ENCODE results near the gene SLC8A1. TPM values are rescaled to one million over a fixed set of nuclear protein-coding genes. Genes with fewer than 3 reads are reported as not detected.

The SLC8A1 gene
- total RNA-seq, 2 donors from 2014 or later: 0.66 to 7.8 TPM

DNA sequence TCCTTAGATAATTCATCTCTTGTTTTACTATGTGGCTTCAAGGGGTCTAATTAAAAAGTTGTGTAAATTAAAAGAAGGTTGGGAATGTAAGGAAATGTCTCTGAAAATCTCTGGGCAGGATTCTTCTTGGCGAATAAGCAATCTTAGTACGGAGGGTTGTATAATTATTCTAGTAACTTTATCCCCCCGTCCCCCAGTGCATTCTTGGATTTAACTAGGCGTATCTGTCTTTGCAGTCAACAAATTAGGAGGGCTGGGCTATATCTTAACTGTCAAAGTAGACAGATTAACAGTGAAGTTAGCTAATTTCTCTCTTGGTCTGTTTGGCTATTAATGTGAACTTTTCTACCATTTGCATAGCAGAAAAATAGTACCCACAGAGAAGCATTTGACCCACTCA is 343.0 kb downstream of the SLC8A1 start:
- ATAC-seq: no peak
- Histone ChIP-seq H3K9me3 (no peaks in the 10 kb centered on the region), H3K36me3 (replicated peaks in 1 of 2; ENCODE audit: insufficient read depth in 1 of 2, low read depth in 2 of 2) (no peaks in the 10 kb centered on the region), H3K27me3 (peaks cover 0 to 3% of the 10 kb centered on the region in 2 donors), H3K4me3 (no peak overlapping the region), H3K27ac (no peak overlapping the region), H3K4me1 (no peaks in the 10 kb centered on the region)
- DNase-seq: no peak
- WGBS, 2 donors: 51 to 58% methylated on average over 4 of the region's 4 CpGs
- intact Hi-C loops (cut with DNase I): no loop called here
- TF ChIP-seq, protein P1, sequence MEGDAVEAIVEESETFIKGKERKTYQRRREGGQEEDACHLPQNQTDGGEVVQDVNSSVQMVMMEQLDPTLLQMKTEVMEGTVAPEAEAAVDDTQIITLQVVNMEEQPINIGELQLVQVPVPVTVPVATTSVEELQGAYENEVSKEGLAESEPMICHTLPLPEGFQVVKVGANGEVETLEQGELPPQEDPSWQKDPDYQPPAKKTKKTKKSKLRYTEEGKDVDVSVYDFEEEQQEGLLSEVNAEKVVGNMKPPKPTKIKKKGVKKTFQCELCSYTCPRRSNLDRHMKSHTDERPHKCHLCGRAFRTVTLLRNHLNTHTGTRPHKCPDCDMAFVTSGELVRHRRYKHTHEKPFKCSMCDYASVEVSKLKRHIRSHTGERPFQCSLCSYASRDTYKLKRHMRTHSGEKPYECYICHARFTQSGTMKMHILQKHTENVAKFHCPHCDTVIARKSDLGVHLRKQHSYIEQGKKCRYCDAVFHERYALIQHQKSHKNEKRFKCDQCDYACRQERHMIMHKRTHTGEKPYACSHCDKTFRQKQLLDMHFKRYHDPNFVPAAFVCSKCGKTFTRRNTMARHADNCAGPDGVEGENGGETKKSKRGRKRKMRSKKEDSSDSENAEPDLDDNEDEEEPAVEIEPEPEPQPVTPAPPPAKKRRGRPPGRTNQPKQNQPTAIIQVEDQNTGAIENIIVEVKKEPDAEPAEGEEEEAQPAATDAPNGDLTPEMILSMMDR (IDR thresholded peaks at IDR 0.05): no peak
- no peak for TF ChIP-seq POLR2A (IDR thresholded peaks at IDR 0.05)

DNA sequence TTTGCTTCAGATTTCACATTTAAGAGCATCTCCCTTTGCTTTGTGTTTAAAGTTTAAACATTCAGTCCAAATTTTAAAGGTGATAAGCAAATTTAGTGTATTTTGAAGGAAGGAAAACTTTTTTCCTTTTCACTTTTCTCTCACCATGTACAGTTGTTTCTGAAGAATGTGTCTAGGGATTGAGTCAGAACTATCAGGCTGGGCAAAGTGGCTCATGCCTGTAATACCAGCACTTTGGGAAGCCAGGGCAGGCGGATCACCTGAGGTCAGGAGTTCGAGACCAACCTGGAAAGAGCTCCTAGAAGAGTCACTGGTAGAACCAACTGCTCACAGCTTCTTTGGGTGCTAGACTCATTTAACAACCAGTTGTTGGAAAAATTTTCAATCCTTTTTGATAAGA is 345.8 kb downstream of the SLC8A1 start:
- Histone ChIP-seq H3K36me3 (replicated peaks in 1 of 2; ENCODE audit: insufficient read depth in 1 of 2, low read depth in 2 of 2) (no peaks in the 10 kb centered on the region), H3K4me3 (no peak overlapping the region), H3K4me1 (no peaks in the 10 kb centered on the region), H3K9me3 (no peaks in the 10 kb centered on the region), H3K27me3 (peaks cover 0 to 3% of the 10 kb centered on the region in 2 donors), H3K27ac (no peak overlapping the region)
- intact Hi-C loops (cut with DNase I): no loop called here
- TF ChIP-seq POLR2A (IDR thresholded peaks at IDR 0.05): no peak
- TF ChIP-seq, protein P1 (IDR thresholded peaks at IDR 0.05): no peak
- DNase-seq: no peak
- 62 to 70% methylated on average over 2 of the region's 2 CpGs for WGBS, 2 donors
- no peak for ATAC-seq

DNA sequence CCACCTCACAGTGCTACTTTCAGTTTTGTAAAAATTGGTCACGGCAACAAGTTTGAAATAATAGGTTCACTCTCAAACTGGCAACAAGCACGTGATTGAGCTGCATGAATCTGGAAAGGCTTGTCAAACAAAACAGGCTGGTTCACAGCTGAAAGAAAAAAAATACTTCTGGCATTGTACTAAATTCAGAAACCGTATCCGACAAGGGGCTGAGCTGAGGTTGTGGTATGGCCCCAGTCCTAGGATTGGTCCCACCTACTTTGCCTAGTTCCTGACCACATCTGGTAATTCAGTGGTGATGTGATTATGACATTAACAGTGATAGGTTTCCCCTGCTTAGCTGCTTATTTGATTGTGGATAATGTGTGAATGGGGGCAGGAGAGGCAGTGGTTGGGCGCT is 346.3 kb downstream of the SLC8A1 start:
- H3K9me3 ChIP-seq: no peaks in the 10 kb centered on the region
- H3K36me3 ChIP-seq (replicated peaks in 1 of 2; ENCODE audit: insufficient read depth in 1 of 2, low read depth in 2 of 2): no peaks in the 10 kb centered on the region
- H3K27me3 ChIP-seq: peaks cover 0 to 3% of the 10 kb centered on the region in 2 donors
- no peak overlapping the region for H3K4me3 ChIP-seq
- intact Hi-C loops (cut with DNase I): no loop called here
- no peak for ATAC-seq
- no peak overlapping the region for H3K27ac ChIP-seq
- TF ChIP-seq, protein P1 (IDR thresholded peaks at IDR 0.05): no peak
- no peak for TF ChIP-seq POLR2A (IDR thresholded peaks at IDR 0.05)
- WGBS, 2 donors: 48 to 74% methylated on average over 5 of the region's 5 CpGs
- no peak for DNase-seq
- no peaks in the 10 kb centered on the region for H3K4me1 ChIP-seq

DNA sequence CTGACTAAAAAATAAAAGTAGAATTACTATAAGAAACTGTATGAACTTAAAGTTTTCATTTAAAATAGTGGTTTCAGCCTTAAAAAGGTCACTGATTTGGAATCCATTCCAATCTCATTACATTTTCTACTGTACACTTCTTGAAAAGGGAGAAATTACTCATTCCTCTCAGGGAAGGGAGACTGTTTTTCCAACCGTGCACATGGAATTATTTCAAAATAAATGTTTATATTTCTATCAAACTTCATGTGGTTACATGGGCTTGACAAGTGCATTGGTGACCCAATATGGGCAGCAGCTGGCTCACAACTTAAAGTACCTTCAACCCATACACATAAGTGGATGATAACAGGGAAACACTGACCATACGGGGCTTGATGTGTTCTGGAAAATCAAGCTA is 348.3 kb downstream of the SLC8A1 start:
- DNase-seq (no peak), ATAC-seq (no peak)
- H3K9me3 ChIP-seq: no peaks in the 10 kb centered on the region
- peaks cover 0 to 3% of the 10 kb centered on the region in 2 donors for H3K27me3 ChIP-seq
- H3K4me1 ChIP-seq: no peaks in the 10 kb centered on the region
- TF ChIP-seq POLR2A (IDR thresholded peaks at IDR 0.05): no peak
- TF ChIP-seq, protein P1 (IDR thresholded peaks at IDR 0.05): no peak
- H3K4me3 ChIP-seq: no peak overlapping the region
- 52 to 54% methylated on average over 2 of the region's 2 CpGs for WGBS, 2 donors
- H3K36me3 ChIP-seq (replicated peaks in 1 of 2; ENCODE audit: insufficient read depth in 1 of 2, low read depth in 2 of 2): no peaks in the 10 kb centered on the region
- H3K27ac ChIP-seq: no peak overlapping the region
- intact Hi-C loops (cut with DNase I): no loop called here

DNA sequence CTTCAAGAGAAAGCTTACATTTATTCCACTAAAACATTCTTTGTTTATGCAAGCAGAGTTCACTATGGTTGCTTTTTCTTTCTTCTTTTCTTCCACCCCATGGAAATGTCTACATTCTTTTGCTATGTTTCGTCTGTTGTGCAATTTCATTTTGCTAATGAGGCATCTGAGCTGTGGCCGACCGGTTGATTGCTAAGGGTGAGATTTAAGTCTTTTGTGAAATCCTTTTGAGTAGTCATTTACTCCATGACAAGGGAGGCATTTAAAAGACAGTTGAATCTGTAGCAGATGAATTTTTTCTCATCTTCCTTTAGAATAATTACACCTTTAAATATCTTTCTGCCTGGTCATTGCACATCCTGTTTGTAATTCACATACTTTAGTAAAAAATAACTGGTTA is 348.7 kb downstream of the SLC8A1 start:
- no peak overlapping the region for H3K4me3 ChIP-seq
- DNase-seq: no peak
- H3K27ac ChIP-seq: no peak overlapping the region
- TF ChIP-seq, protein P1 (IDR thresholded peaks at IDR 0.05): no peak
- TF ChIP-seq POLR2A (IDR thresholded peaks at IDR 0.05): no peak
- H3K9me3 ChIP-seq: no peaks in the 10 kb centered on the region
- H3K27me3 ChIP-seq: peaks cover 0 to 3% of the 10 kb centered on the region in 2 donors
- no peaks in the 10 kb centered on the region for H3K4me1 ChIP-seq
- intact Hi-C loops (cut with DNase I): no loop called here
- WGBS, 2 donors: 48 to 68% methylated on average over 3 of the region's 3 CpGs
- no peaks in the 10 kb centered on the region for H3K36me3 ChIP-seq (replicated peaks in 1 of 2; ENCODE audit: insufficient read depth in 1 of 2, low read depth in 2 of 2)
- no peak for ATAC-seq
